HUES6 (cell line): ENCODE results near the gene STUM.

Source experiments
- H3K27ac ChIP-seq: 2 replicates; pipeline ENCODE4 v1.7.0; 2013; ENCODE audit warnings: low read depth, mild to moderate bottlenecking, low read length, inconsistent platforms
- H3K27me3 ChIP-seq: 2 replicates; pipeline ENCODE4 v1.6.1; 2013; ENCODE audit warnings: low read length; ENCODE audit not compliant: control insufficient read depth, insufficient read depth
- H3K36me3 ChIP-seq: 2 replicates; pipeline ENCODE4 v1.6.1; 2013; ENCODE audit warnings: low read length; ENCODE audit not compliant: control insufficient read depth, insufficient read depth
- H3K4me1 ChIP-seq: 2 replicates; pipeline ENCODE4 v1.6.1; 2013; ENCODE audit warnings: low read length; ENCODE audit not compliant: control insufficient read depth, insufficient read depth
- H3K4me3 ChIP-seq: 2 replicates; pipeline ENCODE4 v1.5.1; 2013; ENCODE audit warnings: low read depth, low read length
- H3K9ac ChIP-seq: one replicate; pipeline ENCODE4 v1.6.1; 2013; ENCODE audit warnings: mild to moderate bottlenecking, low read length
- H3K9me3 ChIP-seq: 2 replicates; pipeline ENCODE4 v1.6.1; 2013; ENCODE audit warnings: low read depth, low read length; ENCODE audit not compliant: control insufficient read depth, insufficient read depth

STUM gene

DNA sequence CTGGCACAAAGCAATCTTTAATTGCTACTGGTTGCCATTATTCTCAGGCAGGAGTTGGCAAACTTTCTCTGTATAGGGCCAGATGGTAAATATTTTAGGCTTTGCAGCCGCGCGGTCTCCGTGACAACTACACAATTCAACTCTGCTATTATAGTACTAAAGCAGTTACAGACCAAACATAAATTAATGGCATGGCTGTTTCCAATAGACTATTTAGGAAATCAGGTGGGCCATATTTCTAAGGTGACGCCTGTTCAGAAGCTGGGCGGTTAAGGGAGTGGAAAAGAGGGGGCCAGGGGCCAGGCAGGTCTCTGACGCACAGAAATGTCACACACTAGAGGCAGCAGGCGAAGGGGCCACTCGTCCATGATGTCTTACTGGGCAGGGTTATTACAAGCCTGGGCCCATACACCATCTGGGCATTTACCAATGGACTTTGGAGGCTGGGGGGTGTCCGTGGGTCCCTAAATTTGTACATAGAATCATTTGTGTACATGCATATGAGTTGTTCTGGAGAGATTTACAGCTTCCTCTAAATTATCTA is 80.1 kb downstream of the STUM start:
- peaks cover 3% of the 10 kb centered on the region for H3K9me3 ChIP-seq
- H3K9ac ChIP-seq = no peak overlapping the region
- H3K36me3 ChIP-seq = no peaks in the 10 kb centered on the region
- no peak overlapping the region for H3K4me3 ChIP-seq
- no peak overlapping the region for H3K27ac ChIP-seq
- 0 out of 2 replicates have a peak, but pooled peaks cover 2% of the 10 kb centered on the region for H3K4me1 ChIP-seq
- peaks cover 24% of the 10 kb centered on the region for H3K27me3 ChIP-seq

DNA sequence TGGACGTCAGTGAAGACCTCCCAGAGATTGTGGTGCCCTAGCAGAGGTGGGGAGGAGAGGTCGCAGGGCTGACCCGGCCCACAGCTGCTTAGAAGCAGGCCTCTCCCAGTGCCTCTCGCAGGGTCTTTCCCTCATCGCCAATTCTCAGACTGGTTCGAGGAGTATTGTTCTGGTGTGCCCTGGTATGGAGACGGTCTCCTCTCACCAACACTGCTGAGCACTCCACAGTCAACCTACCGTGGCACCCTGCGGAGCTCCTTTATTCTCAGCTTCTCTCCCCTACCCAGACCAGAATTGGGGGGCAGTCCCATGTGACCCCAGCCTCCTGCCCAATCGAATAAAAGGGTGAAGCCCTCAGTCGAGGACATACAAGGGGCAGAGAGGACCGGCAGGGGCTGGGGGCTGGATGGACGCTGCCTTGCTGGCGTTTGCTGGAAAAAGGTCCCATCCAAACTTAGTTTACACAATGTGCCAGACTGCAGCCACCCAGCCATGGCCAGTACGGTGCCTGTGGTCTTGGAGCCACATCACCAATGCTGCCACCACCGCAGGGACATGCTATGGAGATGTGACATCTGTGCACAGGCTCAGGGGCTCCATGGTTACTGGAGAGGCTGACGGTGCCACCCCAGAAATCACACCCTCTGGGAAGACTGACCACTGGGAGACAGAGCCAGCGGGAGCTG is 80.8 kb downstream of the STUM start:
- Histone ChIP-seq H3K27me3 (peaks cover 24% of the 10 kb centered on the region), H3K4me1 (0 out of 2 replicates have a peak, but pooled peaks cover 2% of the 10 kb centered on the region), H3K9me3 (peaks cover 3% of the 10 kb centered on the region)

GRCh38 chr1:226629896-226630550 is 81.5 kb downstream of the STUM start:
- peaks cover 3% of the 10 kb centered on the region; the same call in 1 of the 2 replicates for H3K4me1 ChIP-seq
- H3K9ac ChIP-seq = no peak overlapping the region

More for the DNA sequence above, 80.8 kb downstream of the STUM start:
- Histone ChIP-seq H3K36me3 (no peaks in the 10 kb centered on the region), H3K4me3 (no peak overlapping the region), H3K9ac (no peak overlapping the region), H3K27ac (no peak overlapping the region)

GRCh38 chr1:226630592-226630991 is 82.0 kb downstream of the STUM start:
- Histone ChIP-seq H3K4me1 (peaks cover 9% of the 10 kb centered on the region; the same call in 1 of the 2 replicates), H3K36me3 (no peaks in the 10 kb centered on the region), H3K27ac (no peak overlapping the region), H3K4me3 (no peak overlapping the region), H3K9me3 (peaks cover 3% of the 10 kb centered on the region), H3K27me3 (peaks cover 19% of the 10 kb centered on the region), H3K9ac (no peak overlapping the region)

More at GRCh38 chr1:226629896-226630550, 81.5 kb downstream of the STUM start:
- Histone ChIP-seq H3K27me3 (peaks cover 24% of the 10 kb centered on the region), H3K9me3 (peaks cover 3% of the 10 kb centered on the region), H3K36me3 (no peaks in the 10 kb centered on the region), H3K27ac (no peak overlapping the region), H3K4me3 (no peak overlapping the region)

- peaks cover 3% of the 10 kb centered on the region for H3K9me3 ChIP-seq
- no peak overlapping the region for H3K9ac ChIP-seq
- H3K27ac ChIP-seq = no peak overlapping the region
Observed at GRCh38 chr1:226631229-226632000, 82.9 kb downstream of the STUM start.

GRCh38 chr1:226632169-226632879 is 83.8 kb downstream of the STUM start:
- Histone ChIP-seq H3K36me3 (no peaks in the 10 kb centered on the region), H3K27ac (no peak overlapping the region), H3K27me3 (peaks cover 3% of the 10 kb centered on the region), H3K9me3 (no peaks in the 10 kb centered on the region), H3K4me3 (no peak overlapping the region), H3K4me1 (peaks cover 15% of the 10 kb centered on the region; the same call in 1 of the 2 replicates), H3K9ac (no peak overlapping the region)

More at GRCh38 chr1:226631229-226632000, 82.9 kb downstream of the STUM start:
- Histone ChIP-seq H3K4me3 (no peak overlapping the region), H3K36me3 (no peaks in the 10 kb centered on the region), H3K4me1 (peaks cover 15% of the 10 kb centered on the region; the same call in 1 of the 2 replicates), H3K27me3 (peaks cover 11% of the 10 kb centered on the region)

DNA sequence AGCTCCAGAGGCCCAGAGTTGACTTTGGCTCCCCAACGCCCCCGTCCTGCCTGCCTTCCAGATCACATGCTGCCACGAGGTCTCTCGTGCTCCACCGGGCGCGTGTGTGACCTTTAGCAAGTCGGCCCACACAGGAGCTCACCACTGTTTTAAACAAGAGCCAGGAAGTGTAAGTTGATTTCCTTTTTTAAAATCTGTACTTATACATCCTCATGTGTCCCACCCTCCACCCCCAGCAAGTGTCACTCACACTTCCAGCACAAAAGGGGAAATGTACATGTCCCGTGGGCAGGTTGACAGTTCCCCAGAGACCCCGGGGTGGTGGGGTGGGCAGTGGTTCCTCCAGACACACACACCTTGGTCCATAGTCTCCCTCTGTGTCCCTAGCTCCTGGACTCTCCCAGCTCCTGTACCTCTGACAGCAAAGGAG is 84.4 kb downstream of the STUM start:
- H3K36me3 ChIP-seq = no peaks in the 10 kb centered on the region
- no peaks in the 10 kb centered on the region for H3K9me3 ChIP-seq
- no peak overlapping the region for H3K27ac ChIP-seq
- H3K27me3 ChIP-seq = no peaks in the 10 kb centered on the region
- no peak overlapping the region for H3K9ac ChIP-seq
- H3K4me3 ChIP-seq = no peak overlapping the region
- H3K4me1 ChIP-seq = peaks cover 15% of the 10 kb centered on the region; the same call in 1 of the 2 replicates

GRCh38 chr1:226633541-226634165 is 85.1 kb downstream of the STUM start:
- Histone ChIP-seq H3K9me3 (no peaks in the 10 kb centered on the region), H3K27ac (no peak overlapping the region), H3K4me3 (no peak overlapping the region), H3K4me1 (peaks cover 15% of the 10 kb centered on the region; the same call in 1 of the 2 replicates), H3K27me3 (no peaks in the 10 kb centered on the region), H3K36me3 (no peaks in the 10 kb centered on the region), H3K9ac (no peak overlapping the region)

GRCh38 chr1:226634166-226634588 is 85.6 kb downstream of the STUM start:
- no peaks in the 10 kb centered on the region for H3K36me3 ChIP-seq
- H3K4me1 ChIP-seq = peaks cover 15% of the 10 kb centered on the region; the same call in 1 of the 2 replicates
- H3K9ac ChIP-seq = no peak overlapping the region
- no peak overlapping the region for H3K27ac ChIP-seq
- no peaks in the 10 kb centered on the region for H3K27me3 ChIP-seq
- no peaks in the 10 kb centered on the region for H3K9me3 ChIP-seq
- no peak overlapping the region for H3K4me3 ChIP-seq
